BLaER1 (cell line): ENCODE data around the gene EIF2B5.
"Not testable (repeated sequence)": the region's sequence is repeated elsewhere in the genome, so short reads cannot be mapped to it uniquely, and the experiment has no call there.

Experiments used
- H3K27ac ChIP-seq: shearing (Covaris generic); formaldehyde crosslinking; 2 replicates; pipeline ENCODE4 v1.8.1; 2022
- H3K27me3 ChIP-seq: shearing (Covaris generic); formaldehyde crosslinking; 2 replicates; pipeline ENCODE4 v1.8.1; 2022
- H3K36me3 ChIP-seq: shearing (Covaris generic); formaldehyde crosslinking; 2 replicates; pipeline ENCODE4 v1.8.1; 2022
- H3K4me1 ChIP-seq: shearing (Covaris generic); formaldehyde crosslinking; 2 replicates; pipeline ENCODE4 v1.8.1; 2022
- H3K4me2 ChIP-seq: shearing (Covaris generic); formaldehyde crosslinking; 2 replicates; pipeline ENCODE4 v1.8.1; 2022
- H3K4me3 ChIP-seq: shearing (Covaris generic); formaldehyde crosslinking; 2 replicates; pipeline ENCODE4 v1.8.1; 2022
- H3K9ac ChIP-seq: shearing (Covaris generic); formaldehyde crosslinking; 2 replicates; pipeline ENCODE4 v1.8.1; 2022
- H3K9me3 ChIP-seq: shearing (Covaris generic); formaldehyde crosslinking; 2 replicates; pipeline ENCODE4 v1.8.1; 2022
- H4K20me1 ChIP-seq: shearing (Covaris generic); formaldehyde crosslinking; 2 replicates; pipeline ENCODE4 v1.8.1; 2022
- Cebpa-rat ChIP-seq: shearing (Covaris generic); IDR thresholded peaks from 2 replicates; pipeline ENCODE4 v1.8.1; 2022

The EIF2B5 gene

DNA sequence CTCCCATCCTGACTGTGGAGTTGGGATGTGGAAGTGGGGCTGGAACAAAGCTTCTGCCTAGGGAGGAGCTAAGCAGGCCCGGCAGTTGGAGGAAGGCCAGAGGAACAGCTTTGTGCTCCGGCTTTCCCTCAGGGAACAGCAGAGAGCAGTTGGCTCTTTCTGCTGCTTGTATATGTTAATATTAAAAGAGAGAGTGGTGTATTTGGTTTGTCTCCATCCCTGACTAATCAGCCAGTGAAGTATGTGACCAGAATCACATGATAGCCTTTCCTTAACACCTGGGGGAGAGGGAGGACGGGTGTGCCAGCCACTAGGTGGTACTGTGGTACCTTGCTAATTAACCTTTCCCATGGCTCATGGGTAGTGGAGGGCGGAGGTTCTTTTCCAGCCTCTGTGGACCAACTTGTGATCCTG is 10.0 kb downstream of the EIF2B5 start:
- H3K27me3 ChIP-seq = no peaks in the 10 kb centered on the region
- no peaks in the 10 kb centered on the region for H3K9me3 ChIP-seq
- peak overlapping the region; percentile 50 for H3K9ac ChIP-seq
- peaks cover 70% of the 10 kb centered on the region for H3K36me3 ChIP-seq
- no peak overlapping the region for H3K4me3 ChIP-seq
- no peak for TF ChIP-seq Cebpa-rat
- 0 out of 2 replicates have a peak overlapping the region, but pooled peaks have one; percentile 6 for H3K27ac ChIP-seq
- peak overlapping the region; percentile 17; the same call in 1 of the 2 replicates for H3K4me2 ChIP-seq
- peaks cover 35% of the 10 kb centered on the region for H4K20me1 ChIP-seq
- H3K4me1 ChIP-seq = peaks cover 15% of the 10 kb centered on the region

DNA sequence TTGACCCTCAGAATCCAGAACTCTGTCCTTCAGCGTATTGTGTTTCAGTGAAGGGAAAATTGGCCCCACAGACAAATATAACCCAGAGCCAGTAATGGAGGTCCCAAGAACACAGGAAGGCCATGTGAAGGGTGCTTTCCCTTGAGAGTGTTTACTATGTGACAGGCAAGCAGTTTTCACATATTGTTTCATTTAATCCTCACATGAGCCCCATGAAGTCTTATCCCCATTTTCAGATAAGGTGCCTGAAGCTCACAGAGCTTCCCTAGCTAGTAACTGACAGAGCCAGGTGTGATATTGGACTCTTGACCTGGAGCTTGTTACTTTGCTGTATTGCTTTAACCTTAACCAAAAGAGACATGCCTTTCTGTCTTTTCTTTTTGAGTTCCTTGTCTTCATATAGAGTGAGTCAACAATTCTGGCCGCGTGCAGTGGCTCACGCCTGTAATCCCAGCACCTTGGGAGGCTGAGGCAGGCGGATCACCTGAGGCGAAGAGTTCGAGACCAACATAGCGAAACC is 10.7 kb downstream of the EIF2B5 start:
- H3K36me3 ChIP-seq = peaks cover 63% of the 10 kb centered on the region
- no peak for TF ChIP-seq Cebpa-rat

DNA sequence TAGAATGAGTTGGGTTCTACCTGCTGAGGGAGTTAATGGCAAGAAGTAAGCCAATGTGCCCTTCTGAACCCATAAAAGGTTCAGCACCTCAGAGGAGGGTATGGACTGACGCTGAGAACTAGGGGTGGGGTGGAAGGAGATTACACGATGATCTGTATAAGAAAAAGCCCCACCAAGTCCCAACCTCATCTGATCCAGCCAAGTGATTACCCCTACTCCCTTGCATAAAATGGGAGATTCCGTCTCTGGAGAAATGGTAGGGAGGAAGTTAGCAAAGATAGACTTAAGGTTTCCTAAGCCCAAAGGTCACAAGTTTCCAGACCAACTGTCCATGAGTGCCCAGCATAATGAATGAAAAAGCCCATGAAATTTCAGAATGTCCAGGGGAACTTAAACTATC is 12.9 kb downstream of the EIF2B5 start:
- H3K4me3 ChIP-seq = no peak overlapping the region
- H3K9me3 ChIP-seq = no peaks in the 10 kb centered on the region
- TF ChIP-seq Cebpa-rat = no peak
- H3K9ac ChIP-seq = no peak overlapping the region
- H3K4me2 ChIP-seq = no peak overlapping the region
- peaks cover 17% of the 10 kb centered on the region; the same call in 1 of the 2 replicates for H4K20me1 ChIP-seq
- peaks cover 16% of the 10 kb centered on the region for H3K4me1 ChIP-seq
- H3K36me3 ChIP-seq = peaks cover 41% of the 10 kb centered on the region
- H3K27ac ChIP-seq = no peak overlapping the region
- H3K27me3 ChIP-seq = no peaks in the 10 kb centered on the region

More for the DNA sequence above, 10.7 kb downstream of the EIF2B5 start:
- Histone ChIP-seq H3K27ac (no peak overlapping the region), H3K9ac (no peak overlapping the region), H4K20me1 (peaks cover 28% of the 10 kb centered on the region), H3K4me1 (peaks cover 15% of the 10 kb centered on the region), H3K27me3 (no peaks in the 10 kb centered on the region), H3K4me3 (no peak overlapping the region), H3K4me2 (peak overlapping the region; percentile 17; the same call in 1 of the 2 replicates), H3K9me3 (no peaks in the 10 kb centered on the region)

GRCh38 chr3:184149123-184149522 is 14.0 kb downstream of the EIF2B5 start:
- no peak overlapping the region for H3K4me3 ChIP-seq
- no peak for TF ChIP-seq Cebpa-rat
- H3K9ac ChIP-seq = no peak overlapping the region
- H3K27me3 ChIP-seq = no peaks in the 10 kb centered on the region
- H3K36me3 ChIP-seq = peaks cover 30% of the 10 kb centered on the region
- no peaks in the 10 kb centered on the region for H3K9me3 ChIP-seq
- H3K4me2 ChIP-seq = no peak overlapping the region
- H4K20me1 ChIP-seq = peaks cover 17% of the 10 kb centered on the region; the same call in 1 of the 2 replicates
- H3K4me1 ChIP-seq = peaks cover 20% of the 10 kb centered on the region
- no peak overlapping the region for H3K27ac ChIP-seq

- H3K27me3 ChIP-seq, H3K4me3 ChIP-seq, H3K9me3 ChIP-seq, H3K9ac ChIP-seq, H3K4me2 ChIP-seq, H3K27ac ChIP-seq: not testable (repeated sequence)
- Histone ChIP-seq H3K4me1 (peaks cover 20% of the 10 kb centered on the region), H4K20me1 (peaks cover 11% of the 10 kb centered on the region; the same call in 1 of the 2 replicates), H3K36me3 (peaks cover 24% of the 10 kb centered on the region)
These were observed 14.6 kb downstream of the EIF2B5 start for GRCh38 chr3:184149770-184150169.

DNA sequence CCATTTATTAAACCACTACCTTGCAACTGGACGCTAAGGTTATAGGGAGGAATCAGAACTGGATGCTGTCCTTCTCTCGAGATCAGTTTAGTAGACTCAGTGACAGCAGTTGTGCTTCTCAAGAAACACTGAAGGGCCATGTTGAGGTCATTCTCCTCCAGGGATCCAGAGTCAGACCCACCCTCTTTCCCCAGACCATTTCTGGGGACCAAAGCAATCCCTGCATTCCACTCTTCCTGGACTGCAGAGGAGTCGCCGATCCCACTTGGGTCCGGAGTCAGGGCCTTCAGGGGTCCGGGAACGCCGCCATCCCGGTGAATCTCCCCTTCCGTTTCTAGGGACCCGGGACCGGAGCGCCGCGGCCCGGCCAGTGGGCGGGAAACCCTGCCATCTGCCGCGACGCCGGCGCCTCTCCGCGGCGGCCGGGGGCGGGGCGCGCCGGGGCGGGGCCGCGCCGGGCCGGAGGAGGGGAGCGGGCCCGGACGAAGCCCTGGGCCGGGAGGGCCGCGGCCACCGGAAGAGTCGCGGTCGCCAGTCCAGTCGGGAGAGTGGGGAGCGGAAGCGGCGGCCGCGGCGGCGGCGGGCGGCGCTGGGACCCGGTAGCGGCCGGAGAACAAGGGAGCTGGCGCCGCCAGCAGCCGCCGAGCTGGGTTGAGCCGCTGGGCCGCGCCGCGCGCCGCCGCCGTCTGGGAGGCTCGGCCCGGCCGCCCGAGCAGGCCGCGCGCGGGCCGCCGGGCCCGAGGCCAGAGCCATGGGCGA is 19.9 kb downstream of the EIF2B5 start, which contains the start of gene DVL3:
Gene DVL3 (plus strand): TSS at position 493 of the 759 bp plus-strand sequence. CDS start 259 bp downstream, at position 752.
- peaks cover 46% of the 10 kb centered on the region for H3K4me1 ChIP-seq
- H3K27ac ChIP-seq = peak within 1 kb of the TSS; percentile 80
- H3K4me2 ChIP-seq = peak within 1 kb of the TSS; percentile 99
- H3K4me3 ChIP-seq = peak within 1 kb of the TSS; percentile 94
- no peaks in the 10 kb centered on the region for H3K27me3 ChIP-seq
- H3K9me3 ChIP-seq = no peaks in the 10 kb centered on the region
- no peaks in the 10 kb centered on the region for H3K36me3 ChIP-seq
- peaks cover 44% of the 10 kb centered on the region for H4K20me1 ChIP-seq
- peak within 1 kb of the TSS; percentile 90 for H3K9ac ChIP-seq
- no peak for TF ChIP-seq Cebpa-rat

DNA sequence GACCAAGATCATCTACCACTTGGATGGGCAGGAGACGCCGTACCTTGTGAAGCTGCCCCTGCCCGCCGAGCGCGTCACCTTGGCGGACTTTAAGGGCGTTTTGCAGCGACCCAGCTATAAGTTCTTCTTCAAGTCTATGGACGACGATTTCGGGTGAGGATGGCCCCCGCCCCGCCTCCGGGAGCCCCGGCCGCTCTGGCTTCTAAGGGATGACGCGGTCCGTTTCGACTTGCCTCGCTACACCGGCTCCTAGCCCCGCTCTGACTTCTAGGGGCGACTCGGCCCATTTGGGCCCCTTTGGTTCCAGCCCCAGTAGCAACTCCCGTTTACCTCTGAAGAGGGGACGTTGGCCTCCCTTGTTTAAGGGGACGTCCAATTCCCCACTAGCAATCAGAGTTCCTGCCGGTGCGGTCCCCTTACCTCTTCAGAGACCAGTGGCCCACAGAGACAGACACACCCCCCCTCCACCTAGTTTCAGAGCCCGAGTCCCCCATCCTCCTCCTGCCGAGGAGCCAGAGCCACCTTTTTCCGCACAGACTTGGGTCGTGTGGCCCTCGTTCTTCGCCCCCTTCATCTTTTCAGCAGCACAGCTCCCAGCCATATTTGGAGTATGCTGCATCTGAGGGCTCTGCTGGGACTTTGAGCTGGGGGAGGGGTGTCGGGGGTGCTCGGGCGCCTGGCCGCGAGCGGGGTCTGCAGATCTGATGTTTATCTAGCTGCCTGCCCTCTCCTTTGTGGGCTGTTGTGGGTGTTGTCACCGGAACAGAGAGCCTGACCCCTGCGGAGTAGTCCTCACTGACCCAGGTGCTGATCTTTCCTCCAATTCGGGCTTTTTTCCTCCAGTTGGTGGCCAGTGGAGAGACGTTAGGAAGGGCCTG is 20.7 kb downstream of the EIF2B5 start:
- no peaks in the 10 kb centered on the region for H3K27me3 ChIP-seq
- no peak for TF ChIP-seq Cebpa-rat

GRCh38 chr3:184156522-184156955 is 21.4 kb downstream of the EIF2B5 start:
- Histone ChIP-seq H3K27ac (peak overlapping the region; percentile 80), H3K27me3 (no peaks in the 10 kb centered on the region), H3K4me1 (peaks cover 46% of the 10 kb centered on the region), H3K4me2 (peak overlapping the region; percentile 99), H3K9me3 (no peaks in the 10 kb centered on the region), H3K4me3 (peak overlapping the region; percentile 94), H4K20me1 (peaks cover 59% of the 10 kb centered on the region), H3K9ac (peak overlapping the region; percentile 90), H3K36me3 (peaks cover 13% of the 10 kb centered on the region)
- no peak for TF ChIP-seq Cebpa-rat

More for the DNA sequence above, 20.7 kb downstream of the EIF2B5 start:
- Histone ChIP-seq H3K4me2 (peak overlapping the region; percentile 99), H3K36me3 (peaks cover 6% of the 10 kb centered on the region), H3K9ac (peak overlapping the region; percentile 90), H3K9me3 (no peaks in the 10 kb centered on the region), H3K4me1 (peaks cover 46% of the 10 kb centered on the region), H3K27ac (peak overlapping the region; percentile 80), H3K4me3 (peak overlapping the region; percentile 94), H4K20me1 (peaks cover 52% of the 10 kb centered on the region)

GRCh38 chr3:184157206-184157605 is 22.0 kb downstream of the EIF2B5 start:
- H3K27me3 ChIP-seq = no peaks in the 10 kb centered on the region
- peaks cover 66% of the 10 kb centered on the region for H4K20me1 ChIP-seq
- peaks cover 46% of the 10 kb centered on the region for H3K4me1 ChIP-seq
- H3K4me2 ChIP-seq = peak overlapping the region; percentile 99
- peak overlapping the region; percentile 94 for H3K4me3 ChIP-seq
- H3K36me3 ChIP-seq = peaks cover 20% of the 10 kb centered on the region
- peak overlapping the region; percentile 80 for H3K27ac ChIP-seq
- TF ChIP-seq Cebpa-rat = no peak
- H3K9me3 ChIP-seq = no peaks in the 10 kb centered on the region
- H3K9ac ChIP-seq = peak overlapping the region; percentile 90
